Measurements from ENCODE around the gene FDX1. TPM values are rescaled to one million over a fixed set of nuclear protein-coding genes. Genes with fewer than 3 reads are reported as not detected.

The FDX1 gene
- total and polyA plus RNA-seq, 2 of the 13 experiments (the other 11 are each of a cell fraction or from before 2014, with no cell fraction given) = 4.5 to 13.1 TPM

- ATAC-seq = no peak
- BruUV-seq (replicated peaks) = no TSS peak
- no peaks in the 10 kb centered on the region for H3K9me3 ChIP-seq (ENCODE audit: low read length)
- in situ Hi-C loops (cut with HindIII; ENCODE audit: extremely low pct_ligation_motif_present, low pct_unique_long_range_greater_than_20kb) = no loop called here
- WGBS (ENCODE audit: low lambda C conversion rate) = 100% methylated on average over 2 of the region's 2 CpGs
- H2AFZ ChIP-seq (ENCODE audit: low read length) = no peak overlapping the region
- H3K36me3 ChIP-seq (replicated peaks in 1 of 2; ENCODE audit: control insufficient read depth in 1 of 2, insufficient read depth in 2 of 2, low read length in 2 of 2) = no peaks in the 10 kb centered on the region; a peak in 1 of 5 replicates
- H4K20me1 ChIP-seq (ENCODE audit: insufficient read depth, low read length) = no peaks in the 10 kb centered on the region
- no peaks in the 10 kb centered on the region for H3K79me2 ChIP-seq (ENCODE audit: insufficient read depth, low read length)
- ChIA-PET CTCF (ENCODE audit: low intra/inter-chr PET ratio, low total read pairs) (no interaction called here), POLR2A (no interaction called here)
- no peak overlapping the region for H3K4me3 ChIP-seq (replicated peaks in 1 of 3; ENCODE audit: insufficient read depth in 1 of 3, low read depth in 2 of 3, low read length in 3 of 3)
- no peak overlapping the region for H3K27ac ChIP-seq (ENCODE audit: extremely low read length, insufficient read depth, low read length)
- intact Hi-C loops (cut with micrococcal nuclease; ENCODE audit: unreplicated experiment) = no loop called here
- no peak overlapping the region for H3K9ac ChIP-seq (ENCODE audit: insufficient read depth, low read depth, low read length)
- no peak for DNase-seq (ENCODE audit: low spot score)
- no peak overlapping the region for H3K4me2 ChIP-seq (ENCODE audit: low read depth, low read length)
- H3K4me1 ChIP-seq (ENCODE audit: insufficient read depth, low read length) = no peaks in the 10 kb centered on the region
- FAIRE-seq = no peak
- no peaks in the 10 kb centered on the region for H3K27me3 ChIP-seq (ENCODE audit: control insufficient read depth in 1 of 2, insufficient read depth in 2 of 2, low read length in 2 of 2)
- no peak for TF ChIP-seq ZNF280D (CRISPR knock-in tag; IDR thresholded peaks at IDR 0.05)
- no peak for TF ChIP-seq JUN (CRISPR knock-in tag; IDR thresholded peaks at IDR 0.05)
- TF ChIP-seq ZNF776 (CRISPR knock-in tag; IDR thresholded peaks at IDR 0.05) = no peak
- TF ChIP-seq CBX2 (IDR thresholded peaks at IDR 0.05; ENCODE audit: low read depth, low read length) = no peak
- no peak for TF ChIP-seq CBX2 (CRISPR knock-in tag; IDR thresholded peaks at IDR 0.05; ENCODE audit: low read depth)
- TF ChIP-seq, protein P1, sequence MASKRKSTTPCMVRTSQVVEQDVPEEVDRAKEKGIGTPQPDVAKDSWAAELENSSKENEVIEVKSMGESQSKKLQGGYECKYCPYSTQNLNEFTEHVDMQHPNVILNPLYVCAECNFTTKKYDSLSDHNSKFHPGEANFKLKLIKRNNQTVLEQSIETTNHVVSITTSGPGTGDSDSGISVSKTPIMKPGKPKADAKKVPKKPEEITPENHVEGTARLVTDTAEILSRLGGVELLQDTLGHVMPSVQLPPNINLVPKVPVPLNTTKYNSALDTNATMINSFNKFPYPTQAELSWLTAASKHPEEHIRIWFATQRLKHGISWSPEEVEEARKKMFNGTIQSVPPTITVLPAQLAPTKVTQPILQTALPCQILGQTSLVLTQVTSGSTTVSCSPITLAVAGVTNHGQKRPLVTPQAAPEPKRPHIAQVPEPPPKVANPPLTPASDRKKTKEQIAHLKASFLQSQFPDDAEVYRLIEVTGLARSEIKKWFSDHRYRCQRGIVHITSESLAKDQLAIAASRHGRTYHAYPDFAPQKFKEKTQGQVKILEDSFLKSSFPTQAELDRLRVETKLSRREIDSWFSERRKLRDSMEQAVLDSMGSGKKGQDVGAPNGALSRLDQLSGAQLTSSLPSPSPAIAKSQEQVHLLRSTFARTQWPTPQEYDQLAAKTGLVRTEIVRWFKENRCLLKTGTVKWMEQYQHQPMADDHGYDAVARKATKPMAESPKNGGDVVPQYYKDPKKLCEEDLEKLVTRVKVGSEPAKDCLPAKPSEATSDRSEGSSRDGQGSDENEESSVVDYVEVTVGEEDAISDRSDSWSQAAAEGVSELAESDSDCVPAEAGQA (IDR thresholded peaks at IDR 0.05; ENCODE audit: low read depth) = no peak
- TF ChIP-seq, protein P1 (CRISPR knock-in tag; IDR thresholded peaks at IDR 0.05; ENCODE audit: borderline replicate concordance) = no peak
- TF ChIP-seq HHEX (CRISPR knock-in tag; IDR thresholded peaks at IDR 0.05) = no peak
- TF ChIP-seq KDM1A (CRISPR knock-in tag; IDR thresholded peaks at IDR 0.05) = no peak
- no peak for TF ChIP-seq ZNF382 (CRISPR knock-in tag; IDR thresholded peaks at IDR 0.05; ENCODE audit: borderline replicate concordance)
- no peak for TF ChIP-seq NFKBIZ (CRISPR knock-in tag; IDR thresholded peaks at IDR 0.05)
- TF ChIP-seq, protein P2, sequence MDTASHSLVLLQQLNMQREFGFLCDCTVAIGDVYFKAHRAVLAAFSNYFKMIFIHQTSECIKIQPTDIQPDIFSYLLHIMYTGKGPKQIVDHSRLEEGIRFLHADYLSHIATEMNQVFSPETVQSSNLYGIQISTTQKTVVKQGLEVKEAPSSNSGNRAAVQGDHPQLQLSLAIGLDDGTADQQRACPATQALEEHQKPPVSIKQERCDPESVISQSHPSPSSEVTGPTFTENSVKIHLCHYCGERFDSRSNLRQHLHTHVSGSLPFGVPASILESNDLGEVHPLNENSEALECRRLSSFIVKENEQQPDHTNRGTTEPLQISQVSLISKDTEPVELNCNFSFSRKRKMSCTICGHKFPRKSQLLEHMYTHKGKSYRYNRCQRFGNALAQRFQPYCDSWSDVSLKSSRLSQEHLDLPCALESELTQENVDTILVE (CRISPR knock-in tag; IDR thresholded peaks at IDR 0.05) = no peak
- no peak for TF ChIP-seq ZNF33A (CRISPR knock-in tag; IDR thresholded peaks at IDR 0.05; ENCODE audit: borderline replicate concordance)
- TF ChIP-seq SKIL (CRISPR knock-in tag; IDR thresholded peaks at IDR 0.05; ENCODE audit: borderline replicate concordance) = no peak
These were observed 20.5 kb downstream of the FDX1 start for GRCh38 chr11:110450246-110450645.

Measured in HepG2 (cell line).